Kidney epithelial cell (primary cell): ENCODE measurements around the gene SYNE2. TPM values are rescaled to one million over a fixed set of nuclear protein-coding genes. Genes with fewer than 3 reads are reported as not detected.

Source experiments
- DNase-seq: peaks from one replicate; pipeline ENCODE4 v3.0.0-alpha.2; 2010; ENCODE audit warnings: low read depth
- H3K27me3 ChIP-seq: 2 replicates; pipeline ENCODE4 v1.6.0; 2011; ENCODE audit warnings: low read length; ENCODE audit not compliant: control insufficient read depth, insufficient read depth
- H3K36me3 ChIP-seq: 2 replicates; pipeline ENCODE4 v1.5.1; 2011; ENCODE audit warnings: low read length; ENCODE audit not compliant: control insufficient read depth, insufficient read depth
- H3K4me3 ChIP-seq: 2 replicates; pipeline ENCODE4 v1.5.1; 2011; ENCODE audit warnings: low read depth, mild to moderate bottlenecking, control low read depth, low read length
- CTCF ChIP-seq: IDR thresholded peaks from 2 replicates; pipeline ENCODE4 v1.5.1; 2011; ENCODE audit warnings: mild to moderate bottlenecking, moderate library complexity, low read length, control low read depth, inconsistent platforms; ENCODE audit not compliant: insufficient read depth, poor library complexity, severe bottlenecking
- total RNA-seq: library from RNA; depleted of rRNA; stranded (reverse); fragments of >200 nt; gene quantifications from 2 replicates; pipeline ENCODE4 v1.2.3, GENCODE V29; 2015

SYNE2 gene
- total RNA-seq, 1 donor from 2014 or later: 35.7 TPM

- DNase-seq: no peak
- H3K36me3 ChIP-seq: peaks cover 6% of the 10 kb centered on the region
Observed at GRCh38 chr14:64213086-64213485, 360.3 kb downstream of the SYNE2 start.

GRCh38 chr14:64213853-64214570 lies 361.2 kb downstream of the SYNE2 start:
- H3K4me3 ChIP-seq: no peak overlapping the region
- no peak for DNase-seq
- peaks cover 6% of the 10 kb centered on the region for H3K36me3 ChIP-seq

More at GRCh38 chr14:64213086-64213485, 360.3 kb downstream of the SYNE2 start:
- no peak overlapping the region for H3K4me3 ChIP-seq
- TF ChIP-seq CTCF: no peak
- H3K27me3 ChIP-seq: no peaks in the 10 kb centered on the region

GRCh38 chr14:64215274-64215673 lies 362.5 kb downstream of the SYNE2 start:
- no peak for TF ChIP-seq CTCF
- Histone ChIP-seq H3K27me3 (no peaks in the 10 kb centered on the region), H3K36me3 (peaks cover 6% of the 10 kb centered on the region), H3K4me3 (no peak overlapping the region)
- no peak for DNase-seq

More at GRCh38 chr14:64213853-64214570, 361.2 kb downstream of the SYNE2 start:
- no peak for TF ChIP-seq CTCF
- no peaks in the 10 kb centered on the region for H3K27me3 ChIP-seq

- Histone ChIP-seq H3K36me3 (peaks cover 6% of the 10 kb centered on the region), H3K27me3 (no peaks in the 10 kb centered on the region), H3K4me3 (no peak overlapping the region)
- TF ChIP-seq CTCF: no peak
- no peak for DNase-seq
Observed at GRCh38 chr14:64215978-64216377, 363.2 kb downstream of the SYNE2 start.

GRCh38 chr14:64217308-64217707 lies 364.5 kb downstream of the SYNE2 start:
- DNase-seq: no peak
- no peak for TF ChIP-seq CTCF
- no peak overlapping the region for H3K4me3 ChIP-seq
- peaks cover 4% of the 10 kb centered on the region for H3K36me3 ChIP-seq
- no peaks in the 10 kb centered on the region for H3K27me3 ChIP-seq

- Histone ChIP-seq H3K4me3 (no peak overlapping the region), H3K36me3 (peaks cover 4% of the 10 kb centered on the region), H3K27me3 (no peaks in the 10 kb centered on the region)
- no peak for TF ChIP-seq CTCF
- no peak for DNase-seq
Observed at GRCh38 chr14:64217834-64218233, 365.0 kb downstream of the SYNE2 start.
